Measurements from ENCODE around the gene VPS13A.

GRCh38 chr9:77156646-77157371 lies 20.5 kb upstream of the VPS13A start:
- TF ChIP-seq, protein P1, sequence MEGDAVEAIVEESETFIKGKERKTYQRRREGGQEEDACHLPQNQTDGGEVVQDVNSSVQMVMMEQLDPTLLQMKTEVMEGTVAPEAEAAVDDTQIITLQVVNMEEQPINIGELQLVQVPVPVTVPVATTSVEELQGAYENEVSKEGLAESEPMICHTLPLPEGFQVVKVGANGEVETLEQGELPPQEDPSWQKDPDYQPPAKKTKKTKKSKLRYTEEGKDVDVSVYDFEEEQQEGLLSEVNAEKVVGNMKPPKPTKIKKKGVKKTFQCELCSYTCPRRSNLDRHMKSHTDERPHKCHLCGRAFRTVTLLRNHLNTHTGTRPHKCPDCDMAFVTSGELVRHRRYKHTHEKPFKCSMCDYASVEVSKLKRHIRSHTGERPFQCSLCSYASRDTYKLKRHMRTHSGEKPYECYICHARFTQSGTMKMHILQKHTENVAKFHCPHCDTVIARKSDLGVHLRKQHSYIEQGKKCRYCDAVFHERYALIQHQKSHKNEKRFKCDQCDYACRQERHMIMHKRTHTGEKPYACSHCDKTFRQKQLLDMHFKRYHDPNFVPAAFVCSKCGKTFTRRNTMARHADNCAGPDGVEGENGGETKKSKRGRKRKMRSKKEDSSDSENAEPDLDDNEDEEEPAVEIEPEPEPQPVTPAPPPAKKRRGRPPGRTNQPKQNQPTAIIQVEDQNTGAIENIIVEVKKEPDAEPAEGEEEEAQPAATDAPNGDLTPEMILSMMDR (IDR thresholded peaks at IDR 0.05 in 4 of 5, conservative IDR thresholded peaks at IDR 0.05 in 1 of 5) = no peak
- no peak for TF ChIP-seq POLR2A (IDR thresholded peaks at IDR 0.05)
